ENCODE data around the gene PRR18. TPM values are rescaled to one million over a fixed set of nuclear protein-coding genes. Genes with fewer than 3 reads are reported as not detected.

PRR18 gene
- polyA plus RNA-seq, 1 experiment, result not detected

DNA sequence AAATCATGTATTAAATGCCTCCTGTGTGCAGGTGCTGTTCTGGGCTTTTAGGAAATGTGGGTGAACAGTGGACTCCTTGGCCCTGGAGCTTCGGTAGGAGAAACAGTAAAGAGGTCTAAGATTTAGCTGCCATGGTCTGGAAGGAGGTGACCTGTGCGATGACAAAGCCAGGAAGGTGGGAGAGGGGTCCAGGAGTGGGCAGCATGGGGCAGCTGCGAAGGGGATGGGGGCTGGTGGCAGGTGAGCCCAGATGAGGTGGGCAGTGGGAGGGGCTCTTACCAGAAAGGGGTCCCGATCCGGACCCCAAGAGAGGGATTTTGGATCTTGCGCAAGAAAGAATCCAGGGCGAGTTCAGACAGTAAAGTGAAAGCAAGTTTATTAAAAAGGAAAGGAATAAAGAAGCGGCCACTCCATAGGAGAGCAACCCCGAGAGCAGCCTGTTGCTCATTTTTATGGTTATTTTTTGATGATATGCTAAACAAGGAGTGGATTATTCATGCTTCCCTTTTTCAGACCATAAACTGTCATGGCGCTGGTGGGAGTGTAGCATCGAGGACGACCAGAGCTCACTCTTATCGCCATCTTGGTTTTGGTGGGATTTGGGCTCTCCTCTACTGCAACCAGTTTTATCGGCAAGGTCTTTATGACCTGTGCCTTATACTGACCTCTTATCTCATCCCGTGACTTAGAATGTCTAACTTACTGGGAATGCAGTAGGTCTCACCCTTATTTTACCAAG lies 38.7 kb downstream of the PRR18 start:
- TF ChIP-seq, protein P1, sequence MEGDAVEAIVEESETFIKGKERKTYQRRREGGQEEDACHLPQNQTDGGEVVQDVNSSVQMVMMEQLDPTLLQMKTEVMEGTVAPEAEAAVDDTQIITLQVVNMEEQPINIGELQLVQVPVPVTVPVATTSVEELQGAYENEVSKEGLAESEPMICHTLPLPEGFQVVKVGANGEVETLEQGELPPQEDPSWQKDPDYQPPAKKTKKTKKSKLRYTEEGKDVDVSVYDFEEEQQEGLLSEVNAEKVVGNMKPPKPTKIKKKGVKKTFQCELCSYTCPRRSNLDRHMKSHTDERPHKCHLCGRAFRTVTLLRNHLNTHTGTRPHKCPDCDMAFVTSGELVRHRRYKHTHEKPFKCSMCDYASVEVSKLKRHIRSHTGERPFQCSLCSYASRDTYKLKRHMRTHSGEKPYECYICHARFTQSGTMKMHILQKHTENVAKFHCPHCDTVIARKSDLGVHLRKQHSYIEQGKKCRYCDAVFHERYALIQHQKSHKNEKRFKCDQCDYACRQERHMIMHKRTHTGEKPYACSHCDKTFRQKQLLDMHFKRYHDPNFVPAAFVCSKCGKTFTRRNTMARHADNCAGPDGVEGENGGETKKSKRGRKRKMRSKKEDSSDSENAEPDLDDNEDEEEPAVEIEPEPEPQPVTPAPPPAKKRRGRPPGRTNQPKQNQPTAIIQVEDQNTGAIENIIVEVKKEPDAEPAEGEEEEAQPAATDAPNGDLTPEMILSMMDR (IDR thresholded peaks at IDR 0.05; ENCODE audit: insufficient read depth, low read depth, low read length), result no peak
- Histone ChIP-seq H3K4me3 (ENCODE audit: low read depth, low read length) (no peak overlapping the region), H3K27me3 (ENCODE audit: control insufficient read depth, insufficient read depth, low read length) (no peaks in the 10 kb centered on the region), H3K36me3 (ENCODE audit: control insufficient read depth, insufficient read depth, low read length) (no peaks in the 10 kb centered on the region)
- POLR2A ChIA-PET, result no interaction called here
- CTCF ChIA-PET, result interaction anchor here (1.1 to 2.3 kb wide), 2 partner anchors 8 to 131 kb away, joined by 4 to 10 read pairs; no protein-coding TSS in a partner anchor
- no peak for DNase-seq (ENCODE audit: low read depth)

GRCh38 chr6:166268431-166268830 lies 39.8 kb downstream of the PRR18 start:
- no peaks in the 10 kb centered on the region for H3K27me3 ChIP-seq (ENCODE audit: control insufficient read depth, insufficient read depth, low read length)
- no peak overlapping the region for H3K4me3 ChIP-seq (ENCODE audit: low read depth, low read length)
- H3K36me3 ChIP-seq (ENCODE audit: control insufficient read depth, insufficient read depth, low read length), result no peaks in the 10 kb centered on the region
- POLR2A ChIA-PET, result no interaction called here
- no peak for DNase-seq (ENCODE audit: low read depth)
- TF ChIP-seq, protein P1 (IDR thresholded peaks at IDR 0.05; ENCODE audit: insufficient read depth, low read depth, low read length), result no peak
- CTCF ChIA-PET, result interaction anchor here (1.0 to 2.3 kb wide), 3 partner anchors 9 to 132 kb away, joined by 3 to 10 read pairs (median 4); no protein-coding TSS in a partner anchor

DNA sequence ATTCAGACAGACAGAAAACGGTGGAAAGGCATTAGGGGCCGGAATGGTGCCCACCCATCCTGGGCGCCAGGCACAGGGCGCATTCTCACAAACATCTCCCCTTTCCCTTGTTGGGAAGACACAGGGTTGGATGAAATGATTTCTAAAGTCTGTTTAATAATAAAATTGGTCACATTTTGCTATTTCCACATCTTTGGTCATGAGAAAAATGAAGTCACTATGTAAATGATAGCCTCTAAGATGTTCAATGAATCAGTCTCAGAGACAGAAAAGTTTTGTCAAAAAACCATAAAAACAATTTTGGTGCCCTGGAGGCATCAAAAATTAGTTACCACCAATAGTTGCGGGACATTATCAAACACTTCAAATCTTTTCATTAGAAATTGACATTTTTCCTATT lies 40.7 kb downstream of the PRR18 start:
- POLR2A ChIA-PET, result no interaction called here
- Histone ChIP-seq H3K4me3 (ENCODE audit: low read depth, low read length) (no peak overlapping the region), H3K36me3 (ENCODE audit: control insufficient read depth, insufficient read depth, low read length) (no peaks in the 10 kb centered on the region), H3K27me3 (ENCODE audit: control insufficient read depth, insufficient read depth, low read length) (no peaks in the 10 kb centered on the region)
- CTCF ChIA-PET, result interaction anchor here (1.0 kb wide), 1 partner anchor 14 kb away, joined by 3 read pairs; no protein-coding TSS in a partner anchor
- TF ChIP-seq, protein P1 (IDR thresholded peaks at IDR 0.05; ENCODE audit: insufficient read depth, low read depth, low read length), result no peak
- DNase-seq (ENCODE audit: low read depth), result no peak

GRCh38 chr6:166266336-166266735 lies 41.9 kb downstream of the PRR18 start:
- H3K27me3 ChIP-seq (ENCODE audit: control insufficient read depth, insufficient read depth, low read length), result no peaks in the 10 kb centered on the region
- CTCF ChIA-PET, result no interaction called here
- no peak for DNase-seq (ENCODE audit: low read depth)
- no peak overlapping the region for H3K4me3 ChIP-seq (ENCODE audit: low read depth, low read length)
- POLR2A ChIA-PET, result no interaction called here
- TF ChIP-seq, protein P1 (IDR thresholded peaks at IDR 0.05; ENCODE audit: insufficient read depth, low read depth, low read length), result no peak
- no peaks in the 10 kb centered on the region for H3K36me3 ChIP-seq (ENCODE audit: control insufficient read depth, insufficient read depth, low read length)

- TF ChIP-seq, protein P1 (IDR thresholded peaks at IDR 0.05; ENCODE audit: insufficient read depth, low read depth, low read length), result no peak
- POLR2A ChIA-PET, result no interaction called here
- no peaks in the 10 kb centered on the region for H3K36me3 ChIP-seq (ENCODE audit: control insufficient read depth, insufficient read depth, low read length)
- DNase-seq (ENCODE audit: low read depth), result no peak
- H3K4me3 ChIP-seq (ENCODE audit: low read depth, low read length), result no peak overlapping the region
- no peaks in the 10 kb centered on the region for H3K27me3 ChIP-seq (ENCODE audit: control insufficient read depth, insufficient read depth, low read length)
- CTCF ChIA-PET, result no interaction called here
These were observed 45.3 kb downstream of the PRR18 start for GRCh38 chr6:166262743-166263515.

Measured in BJ (cell line).